Glutamatergic neuron (in vitro differentiated cells): ENCODE data around the gene RASEF. TPM values are rescaled to one million over a fixed set of nuclear protein-coding genes. Genes with fewer than 3 reads are reported as not detected.

Source experiments
- DNase-seq: peaks from one replicate; pipeline ENCODE4 v3.0.0; 2022
- H3K27ac Mint-ChIP-seq: one replicate; pipeline ENCODE4 v1.8.0; 2020; ENCODE audit warnings: mild to moderate bottlenecking, mixed read lengths, inconsistent platforms; ENCODE audit not compliant: unreplicated experiment
- H3K27me3 Mint-ChIP-seq: one replicate; pipeline ENCODE4 v1.8.0; 2020; ENCODE audit warnings: mild to moderate bottlenecking, moderate library complexity, mixed read lengths, inconsistent platforms; ENCODE audit not compliant: unreplicated experiment
- H3K36me3 Mint-ChIP-seq: one replicate; pipeline ENCODE4 v1.8.0; 2020; ENCODE audit warnings: mild to moderate bottlenecking, mixed read lengths, inconsistent platforms; ENCODE audit not compliant: unreplicated experiment
- H3K4me1 Mint-ChIP-seq: one replicate; pipeline ENCODE4 v1.8.0; 2020; ENCODE audit warnings: mild to moderate bottlenecking, low read depth, mixed read lengths, inconsistent platforms; ENCODE audit not compliant: unreplicated experiment
- H3K4me3 Mint-ChIP-seq: one replicate; pipeline ENCODE4 v1.8.0; 2020; ENCODE audit warnings: mild to moderate bottlenecking, mixed read lengths, inconsistent platforms; ENCODE audit not compliant: unreplicated experiment
- H3K9me3 Mint-ChIP-seq: one replicate; pipeline ENCODE4 v1.8.0; 2020; ENCODE audit warnings: mild to moderate bottlenecking, moderate library complexity, mixed read lengths, inconsistent platforms; ENCODE audit not compliant: unreplicated experiment
- CTCF ChIP-seq: fragments of 200-600 bp; sonication (generic); IDR thresholded peaks from one replicate; pipeline ENCODE4 v1.5.0; 2021; ENCODE audit not compliant: partially characterized antibody, unreplicated experiment
- total RNA-seq: library from RNA; stranded (reverse); fragmentation: NEBNext Ultra II Directional; extraction: Animal tissue kit (Norgen Biotek cat#: 25700); gene quantifications from one replicate; pipeline ENCODE4 v1.2.1, GENCODE V29; 2021; ENCODE audit not compliant: unreplicated experiment

RASEF gene
- total RNA-seq, 1 donor from 2014 or later = 0.25 TPM

- no peak for TF ChIP-seq CTCF
- Mint-ChIP-seq H3K9me3 (no peaks in the 10 kb centered on the region), H3K4me1 (no peaks in the 10 kb centered on the region), H3K27ac (no peak overlapping the region), H3K4me3 (no peak overlapping the region), H3K27me3 (no peaks in the 10 kb centered on the region), H3K36me3 (no peaks in the 10 kb centered on the region)
- DNase-seq = no peak
Measured at GRCh38 chr9:83034026-83034425, 28.9 kb downstream of the RASEF start.

GRCh38 chr9:83032065-83032625, 30.8 kb downstream of the RASEF start:
- H3K4me3 Mint-ChIP-seq = no peak overlapping the region
- H3K27ac Mint-ChIP-seq = no peak overlapping the region
- H3K27me3 Mint-ChIP-seq = no peaks in the 10 kb centered on the region
- H3K36me3 Mint-ChIP-seq = no peaks in the 10 kb centered on the region
- H3K9me3 Mint-ChIP-seq = no peaks in the 10 kb centered on the region
- no peak for DNase-seq
- no peak for TF ChIP-seq CTCF
- no peaks in the 10 kb centered on the region for H3K4me1 Mint-ChIP-seq

- Mint-ChIP-seq H3K4me3 (no peak overlapping the region), H3K4me1 (no peaks in the 10 kb centered on the region), H3K27me3 (no peaks in the 10 kb centered on the region), H3K9me3 (no peaks in the 10 kb centered on the region), H3K27ac (no peak overlapping the region), H3K36me3 (no peaks in the 10 kb centered on the region)
- TF ChIP-seq CTCF = no peak
- DNase-seq = no peak
Measured at GRCh38 chr9:83030391-83031107, 32.4 kb downstream of the RASEF start.

- no peaks in the 10 kb centered on the region for H3K9me3 Mint-ChIP-seq
- no peak for DNase-seq
- H3K4me3 Mint-ChIP-seq = no peak overlapping the region
- no peak for TF ChIP-seq CTCF
- no peaks in the 10 kb centered on the region for H3K36me3 Mint-ChIP-seq
- H3K27ac Mint-ChIP-seq = no peak overlapping the region
- no peaks in the 10 kb centered on the region for H3K27me3 Mint-ChIP-seq
- no peaks in the 10 kb centered on the region for H3K4me1 Mint-ChIP-seq
Measured at GRCh38 chr9:83029531-83030137, 33.3 kb downstream of the RASEF start.

GRCh38 chr9:83027153-83027891, 35.6 kb downstream of the RASEF start:
- DNase-seq = no peak
- Mint-ChIP-seq H3K4me3 (no peak overlapping the region), H3K27ac (no peak overlapping the region), H3K9me3 (no peaks in the 10 kb centered on the region), H3K27me3 (no peaks in the 10 kb centered on the region), H3K36me3 (no peaks in the 10 kb centered on the region), H3K4me1 (no peaks in the 10 kb centered on the region)
- TF ChIP-seq CTCF = no peak
